Activated naive CD4-positive, alpha-beta T cell treated with anti-CD3 and anti-CD28 coated beads, Interleukin-2, amount 50 U/mL, for 16 hours (primary cell): ENCODE data around the gene TFPI.

Experiments
- DNase-seq: peaks from one replicate; pipeline ENCODE4 v3.0.0-alpha.2; 2020

The TFPI gene

DNA sequence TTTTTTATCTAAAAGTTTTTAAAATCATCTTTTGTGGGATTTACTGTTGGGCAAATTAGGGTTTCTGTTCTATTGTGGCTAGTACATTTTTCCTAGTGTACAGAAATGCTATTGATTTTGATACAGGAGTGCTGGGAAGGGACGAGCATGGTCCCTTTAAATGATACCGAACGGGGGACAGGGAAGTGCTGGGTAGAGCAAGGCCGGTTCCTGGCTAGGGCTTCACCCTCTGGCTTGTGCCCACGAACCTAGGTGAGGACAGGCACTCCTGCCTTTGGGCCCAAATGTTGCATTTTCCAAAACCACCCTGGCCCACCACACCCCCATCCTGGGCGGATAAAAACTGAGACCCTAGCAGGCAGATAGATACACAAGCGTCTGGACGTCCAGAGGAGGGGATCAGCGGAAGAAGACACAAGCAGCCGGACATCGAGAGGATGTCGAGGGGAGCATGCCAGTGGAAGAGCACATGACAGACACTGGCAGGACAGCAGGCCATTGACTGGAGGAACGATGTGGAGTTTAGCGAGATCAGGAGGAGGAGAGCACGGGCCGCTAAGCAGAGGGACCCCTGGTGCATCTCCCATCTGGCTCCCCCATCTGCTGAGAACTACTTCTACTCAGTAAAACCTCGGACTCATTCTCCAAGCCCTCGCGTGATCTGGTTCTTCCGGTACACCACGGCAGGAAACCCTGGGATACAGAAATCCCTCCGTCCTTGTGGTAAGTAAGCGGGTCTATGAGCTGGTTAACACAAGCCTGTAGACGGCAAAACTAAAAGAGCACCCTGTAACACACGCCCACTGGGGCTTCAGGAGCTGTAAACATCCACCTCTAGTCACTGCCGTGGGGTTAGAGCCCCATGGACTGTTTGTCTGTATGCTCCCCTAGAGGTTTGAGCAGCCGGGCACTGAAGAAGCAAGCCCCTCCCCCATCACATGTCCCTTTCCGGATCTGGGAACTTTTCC is 92.7 kb downstream of the TFPI start:
- DNase-seq = no peak

DNA sequence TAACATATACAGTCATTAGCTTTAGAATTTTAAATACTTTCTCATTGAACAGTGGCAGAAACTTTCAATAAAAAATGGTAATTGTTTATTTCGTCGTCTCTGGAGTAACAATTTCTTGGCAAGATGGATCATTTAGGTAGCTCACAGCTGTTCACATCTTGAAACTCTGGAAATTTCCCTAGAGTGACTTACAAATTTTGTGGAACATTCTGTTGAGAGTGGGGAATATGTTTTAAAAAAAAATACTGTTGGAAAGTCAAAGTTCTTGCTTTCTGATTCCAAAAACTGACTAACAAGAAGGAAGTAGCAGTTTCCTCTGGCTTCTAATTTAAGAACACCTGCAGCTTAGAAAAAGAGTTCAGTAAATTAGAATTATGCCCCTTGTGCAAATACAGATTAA is 95.0 kb downstream of the TFPI start:
- no peak for DNase-seq

DNA sequence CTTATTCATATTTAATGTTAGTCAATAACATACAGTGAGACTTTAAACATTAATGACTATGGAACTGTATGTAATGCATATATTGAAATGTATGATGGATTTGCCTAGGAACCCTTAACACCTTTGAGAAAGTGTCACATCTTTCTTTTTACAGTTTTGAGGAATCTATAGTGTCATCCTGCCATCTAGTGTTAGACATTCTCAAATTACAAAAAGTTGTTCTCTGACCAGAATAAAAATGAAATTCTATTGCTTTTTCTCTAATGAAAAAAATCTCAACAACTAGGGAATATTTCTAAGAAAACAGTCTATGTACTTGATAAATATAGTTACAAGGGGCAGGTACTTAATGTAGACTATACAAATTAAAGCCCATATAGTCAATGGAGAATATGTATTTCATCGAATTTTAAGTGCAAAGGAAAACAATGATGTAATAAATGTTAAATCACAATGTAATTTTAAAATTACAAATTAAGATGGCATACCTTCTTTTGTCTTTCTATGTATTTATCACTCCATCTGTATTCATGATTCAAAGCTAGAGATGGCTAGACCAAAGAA is 101.1 kb downstream of the TFPI start:
- DNase-seq = no peak

- DNase-seq = no peak
Measured at GRCh38 chr2:187451510-187451909, 102.7 kb downstream of the TFPI start.

DNA sequence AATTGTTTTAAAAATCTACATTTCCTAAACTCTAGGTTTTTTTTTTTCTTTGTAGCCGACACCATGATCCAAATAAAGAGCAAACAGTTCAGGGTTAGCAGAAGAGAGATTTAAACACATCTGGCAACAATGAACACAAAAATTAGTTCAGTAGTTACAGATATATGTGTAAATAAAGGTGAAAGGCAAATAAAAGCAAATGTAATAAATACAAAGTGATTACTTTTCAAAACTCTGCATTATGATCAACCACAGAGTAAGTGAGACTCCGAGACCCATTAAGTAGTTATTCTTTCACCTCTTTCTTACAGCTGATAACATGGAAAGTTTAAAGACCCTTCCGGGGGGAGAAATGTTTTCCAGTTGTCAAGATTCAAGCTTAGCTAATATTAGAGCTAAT is 106.9 kb downstream of the TFPI start:
- no peak for DNase-seq

DNA sequence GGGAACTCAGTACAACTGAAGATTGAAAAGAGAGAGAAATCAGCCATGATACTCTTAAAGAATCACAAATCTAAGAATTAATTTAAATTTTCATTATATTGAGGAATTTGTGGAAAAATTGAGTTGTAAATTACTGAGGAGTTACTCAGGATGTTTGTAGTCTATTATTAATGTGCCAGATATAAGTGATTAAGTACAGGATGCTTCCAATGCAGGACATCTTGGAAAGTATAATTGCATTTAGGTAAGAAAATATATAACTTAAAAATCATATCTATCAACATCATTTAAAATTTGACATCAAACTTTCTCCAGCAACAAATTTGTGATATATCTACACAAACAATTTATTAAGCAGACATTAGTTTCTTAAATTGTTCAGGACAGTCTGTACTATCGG is 107.5 kb downstream of the TFPI start:
- no peak for DNase-seq

GRCh38 chr2:187445051-187445450 is 109.2 kb downstream of the TFPI start:
- DNase-seq = no peak

DNA sequence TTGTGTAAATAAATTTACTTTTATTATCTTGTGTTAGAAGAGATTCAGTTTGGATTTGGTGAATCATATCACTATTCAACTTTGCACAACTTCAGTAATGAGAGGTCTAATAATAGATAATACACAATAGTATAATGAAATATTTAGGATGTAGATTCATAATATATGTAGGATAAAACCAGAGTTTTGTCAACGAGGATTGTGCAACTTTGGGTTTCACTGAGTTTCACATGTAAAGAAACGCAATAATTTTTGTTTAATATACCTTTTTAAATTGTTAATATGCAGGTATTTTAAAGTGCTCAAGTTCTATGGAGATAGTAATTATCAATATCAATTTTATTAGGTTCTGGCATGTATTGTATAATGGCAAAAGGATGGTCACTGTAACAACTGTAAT is 111.5 kb downstream of the TFPI start:
- DNase-seq = no peak

DNA sequence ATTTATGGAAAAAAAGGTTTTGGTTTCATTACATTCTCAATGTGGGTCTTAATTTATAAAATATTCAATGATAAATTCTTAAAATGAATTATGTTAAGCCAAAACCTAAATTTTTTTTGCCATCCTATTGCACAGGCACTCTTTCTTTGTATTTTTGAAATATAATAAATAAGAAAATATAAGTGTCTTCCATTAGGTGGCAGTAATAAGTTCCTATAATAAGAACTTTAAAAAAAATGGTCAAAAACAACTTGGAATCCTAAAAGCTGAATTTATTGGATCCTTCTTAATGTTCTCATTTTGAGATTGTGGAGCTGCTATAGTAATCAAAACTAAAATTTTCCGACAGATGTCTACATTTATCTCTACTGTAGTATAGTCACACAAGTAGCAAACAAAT is 111.9 kb downstream of the TFPI start:
- DNase-seq = no peak

DNA sequence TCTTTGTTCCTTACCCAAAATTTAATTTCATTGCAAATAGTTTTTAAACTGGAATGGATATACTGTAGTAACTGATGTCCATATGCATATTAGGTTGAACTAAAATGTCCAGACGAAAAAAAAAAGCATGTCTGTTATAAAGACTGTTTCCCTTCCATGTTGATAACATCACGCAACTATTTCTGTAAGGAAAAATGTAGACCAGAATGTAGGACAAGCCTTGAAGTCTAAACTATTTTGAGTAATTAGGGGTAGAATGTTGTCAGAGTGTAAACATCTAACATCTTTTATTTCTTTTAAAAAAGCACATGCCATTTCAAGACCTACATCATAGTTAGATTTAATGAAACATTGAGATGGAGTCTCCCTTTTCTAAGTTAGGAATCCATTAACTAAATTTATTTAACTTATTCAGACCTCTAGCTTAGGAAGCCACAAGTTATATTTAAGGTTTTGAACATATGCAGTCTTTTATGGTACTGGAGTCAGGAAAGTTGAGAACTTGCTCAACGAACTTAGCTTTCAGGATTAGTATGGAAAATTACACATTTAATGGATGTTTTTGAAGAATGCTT is 114.0 kb downstream of the TFPI start:
- DNase-seq = no peak

- no peak for DNase-seq
Measured at GRCh38 chr2:187438455-187438854, 115.8 kb downstream of the TFPI start.

- DNase-seq = no peak
Measured at GRCh38 chr2:187435756-187436155, 118.5 kb downstream of the TFPI start.

DNA sequence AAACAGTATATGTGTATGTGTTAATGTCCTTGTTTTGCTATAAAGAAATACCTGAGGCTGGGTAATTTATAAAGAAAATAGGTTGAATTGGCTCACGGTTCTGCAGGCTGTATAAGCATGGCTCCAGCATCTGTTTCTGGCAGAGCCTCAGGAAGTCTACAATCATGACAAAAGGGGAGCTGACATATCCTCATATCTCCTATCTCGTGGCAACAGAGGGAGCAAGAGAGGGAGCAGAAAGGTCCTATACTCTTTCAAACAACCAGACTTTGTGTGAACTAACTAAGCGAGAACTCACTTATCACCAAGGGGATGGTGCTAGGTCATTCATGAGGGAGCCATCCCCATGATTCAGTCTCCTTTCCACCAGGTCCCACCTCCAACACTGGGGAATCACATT is 119.2 kb downstream of the TFPI start:
- DNase-seq = no peak

- no peak for DNase-seq
Measured at GRCh38 chr2:187434342-187434785, 119.9 kb downstream of the TFPI start.

GRCh38 chr2:187431911-187432310 is 122.3 kb downstream of the TFPI start:
- DNase-seq = no peak

DNA sequence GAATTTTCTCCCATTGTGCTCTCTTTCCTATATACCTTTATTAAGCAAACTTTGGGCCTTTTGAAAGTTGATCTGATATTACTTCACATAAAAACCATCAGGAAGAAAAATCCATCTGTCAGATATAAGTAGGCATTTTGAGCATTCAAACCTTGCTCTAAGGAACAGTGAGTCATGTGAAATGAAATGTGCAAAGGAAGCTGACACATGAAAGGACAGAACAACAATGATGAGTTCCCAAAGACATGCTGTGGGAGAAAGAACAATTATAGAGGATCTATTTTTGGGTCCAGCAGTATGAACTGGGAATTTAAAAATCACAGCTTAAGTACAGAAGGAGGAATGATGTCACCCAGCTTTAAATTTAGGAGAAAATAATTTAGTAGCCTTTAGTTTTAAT is 124.2 kb downstream of the TFPI start:
- no peak for DNase-seq

DNA sequence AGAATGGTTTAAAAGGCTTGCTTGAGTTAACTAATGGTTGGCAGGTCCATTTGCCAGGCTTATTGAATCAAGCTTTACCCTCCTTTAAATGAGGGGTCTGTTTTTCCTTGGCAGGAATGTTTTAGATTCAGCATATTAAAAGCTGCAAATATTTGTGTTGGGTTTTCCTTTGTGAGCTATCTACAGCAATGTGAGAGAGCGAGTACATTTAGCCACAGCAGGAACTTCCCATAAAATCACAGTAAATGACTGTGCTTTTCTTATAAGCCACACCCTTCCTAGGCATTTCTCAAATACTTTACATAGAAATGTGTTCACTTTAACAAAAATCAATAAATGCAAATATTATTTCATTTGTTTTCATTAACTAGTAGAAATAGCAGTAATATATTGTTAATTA is 130.1 kb downstream of the TFPI start:
- no peak for DNase-seq

- no peak for DNase-seq
Measured at GRCh38 chr2:187422282-187422681, 132.0 kb downstream of the TFPI start.

DNA sequence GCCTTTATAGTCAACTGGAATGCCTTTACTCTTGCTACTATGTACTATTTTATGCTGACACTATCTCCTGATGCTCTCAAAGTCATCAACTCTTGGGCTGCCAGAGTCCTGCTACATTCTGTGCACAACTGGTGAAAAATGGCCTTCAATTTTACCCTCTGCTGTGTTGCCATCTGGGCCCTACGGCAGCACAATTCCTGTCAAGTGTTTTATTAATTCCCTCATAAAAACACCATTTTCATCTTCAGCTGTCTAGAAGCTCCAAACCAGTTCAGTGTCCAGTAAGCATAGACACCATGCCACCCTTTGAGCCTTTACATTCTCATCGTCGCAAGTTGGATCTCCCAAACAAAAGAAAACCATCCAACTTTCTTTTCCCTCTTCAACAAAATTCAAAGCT is 132.7 kb downstream of the TFPI start:
- no peak for DNase-seq

DNA sequence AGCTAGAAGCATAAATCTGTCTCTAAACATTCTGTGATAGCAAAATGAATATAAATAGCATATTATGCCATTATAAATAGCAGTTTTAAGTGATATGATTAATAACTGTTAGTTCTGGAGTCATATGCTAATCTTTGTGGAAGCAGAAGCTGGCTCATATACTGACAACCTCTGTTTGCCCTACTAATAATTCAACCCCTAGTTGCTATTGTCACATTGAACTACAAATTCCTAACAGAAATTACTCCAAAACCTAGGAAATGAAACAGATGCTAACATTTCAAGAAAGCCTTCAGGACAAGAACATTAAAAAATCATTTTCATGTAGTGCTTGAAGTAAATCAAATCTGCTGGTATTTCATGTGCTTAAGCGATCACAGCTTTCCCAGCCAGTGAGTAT is 134.4 kb downstream of the TFPI start:
- no peak for DNase-seq

GRCh38 chr2:187415449-187415848 is 138.8 kb downstream of the TFPI start:
- no peak for DNase-seq
